Peyer's patch (tissue), 4 donors: ENCODE results near the gene EP400.

Experiments used
- CTCF ChIP-seq, 6 experiments: fragments of 450-650 bp in 4 of 6; fragments of 200-600 bp in 2 of 6; sonication (generic) in 1 of 6; IDR thresholded peaks; one replicate each; pipeline ENCODE4 v1.5.1; 2017 to 2019; ENCODE audit warnings: antibody characterized with exemption in 6 of 6, mild to moderate bottlenecking in 3 of 6, moderate library complexity in 1 of 6
- POLR2A ChIP-seq, 2 donors: fragments of 450-650 bp; IDR thresholded peaks; one replicate each; pipeline ENCODE4 v1.5.1; 2017; ENCODE audit warnings: antibody characterized with exemption in 2 of 2, mild to moderate bottlenecking in 2 of 2, moderate library complexity in 2 of 2

- no peak for TF ChIP-seq CTCF (IDR thresholded peaks at IDR 0.05)
- no peak for TF ChIP-seq POLR2A (IDR thresholded peaks at IDR 0.05)
Observed at GRCh38 chr12:132024758-132025157, 75.0 kb downstream of the EP400 start.
